HG03457 (cell line): ENCODE results near the gene ZNF764.
"Not testable (repeated sequence)": the region's sequence is repeated elsewhere in the genome, so short reads cannot be mapped to it uniquely, and the experiment has no call there.

Experiments
- ATAC-seq: cut with Tn5 transposase; IDR thresholded peaks from one replicate; pipeline ENCODE4 v1.9.1; 2021; ENCODE audit warnings: moderate number of reproducible peaks; ENCODE audit not compliant: unreplicated experiment

Gene ZNF764

DNA sequence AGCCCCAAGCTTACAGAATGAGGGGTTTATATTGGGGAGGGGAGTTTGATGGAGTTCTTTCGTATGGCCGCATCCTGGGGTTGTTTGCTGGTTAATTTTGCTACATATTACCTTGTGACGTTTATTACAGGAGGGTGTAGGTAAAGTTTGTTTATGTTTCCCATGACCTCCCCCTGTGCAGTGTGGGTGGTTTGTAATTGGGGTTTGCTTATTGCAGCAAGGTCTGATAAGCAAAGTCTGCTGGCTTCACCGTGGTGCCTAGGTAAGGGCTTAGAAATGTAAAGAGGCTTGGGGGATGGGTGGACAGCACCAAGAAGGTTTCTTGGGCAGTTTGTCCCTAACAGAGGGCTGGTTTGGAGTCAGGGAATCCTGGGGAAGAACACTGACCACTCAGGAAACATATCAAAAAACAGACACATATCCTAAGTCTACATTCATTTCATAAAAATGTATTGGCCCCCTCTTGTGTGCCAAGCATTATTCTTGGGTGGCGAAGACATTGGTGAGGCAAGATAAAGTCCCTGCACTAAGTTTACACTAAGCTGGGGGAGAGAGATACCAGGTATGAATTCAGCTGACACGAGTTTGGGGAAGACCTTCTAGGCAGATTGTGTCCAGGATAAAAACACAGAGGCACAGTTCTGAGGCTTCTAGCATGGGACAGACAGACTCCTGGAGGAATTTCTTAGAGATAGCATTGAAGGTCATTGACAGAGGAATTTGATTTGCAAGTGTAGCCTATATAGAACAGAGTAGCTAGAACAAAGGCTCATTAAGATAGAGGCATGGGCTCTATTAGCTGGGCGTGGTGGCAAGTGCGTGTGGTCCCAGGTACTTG, 9.5 kb downstream of the ZNF764 start:
- ATAC-seq: no peak

GRCh38 chr16:30546115-30546514, 12.1 kb downstream of the ZNF764 start:
- ATAC-seq: no peak

- no peak for ATAC-seq
Observed at GRCh38 chr16:30543067-30543466, 15.1 kb downstream of the ZNF764 start.

- ATAC-seq: no peak
Observed at GRCh38 chr16:30541502-30542329, 16.5 kb downstream of the ZNF764 start.

- not testable (repeated sequence) for ATAC-seq
Observed at GRCh38 chr16:30540916-30541464, 17.2 kb downstream of the ZNF764 start.

- not testable (repeated sequence) for ATAC-seq
Observed at GRCh38 chr16:30539986-30540526, 18.1 kb downstream of the ZNF764 start.

GRCh38 chr16:30539000-30539964, 18.9 kb downstream of the ZNF764 start:
- no peak for ATAC-seq

GRCh38 chr16:30536391-30537024, 21.7 kb downstream of the ZNF764 start:
- ATAC-seq: not testable (repeated sequence)

DNA sequence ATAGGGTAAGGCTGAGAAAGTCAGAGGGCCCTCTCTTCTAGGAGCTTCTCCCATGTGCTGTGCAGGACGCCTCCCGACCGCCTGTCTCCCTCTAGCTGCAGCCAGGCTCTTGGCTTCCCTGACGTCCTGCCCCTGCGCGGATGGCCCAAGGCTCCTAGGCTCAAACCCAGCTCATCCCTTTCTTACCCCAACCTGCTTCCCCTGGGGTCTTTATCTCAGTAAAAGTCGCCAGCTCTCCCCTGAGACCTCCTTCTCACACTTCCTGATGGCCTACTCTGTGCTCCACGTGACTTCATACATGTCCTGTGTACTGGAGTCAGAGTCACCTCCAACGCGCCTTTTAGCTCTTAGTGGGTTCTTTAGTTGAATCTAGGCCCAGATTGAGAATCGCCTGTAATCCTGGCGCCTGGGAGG, 22.4 kb downstream of the ZNF764 start:
- ATAC-seq: no peak

DNA sequence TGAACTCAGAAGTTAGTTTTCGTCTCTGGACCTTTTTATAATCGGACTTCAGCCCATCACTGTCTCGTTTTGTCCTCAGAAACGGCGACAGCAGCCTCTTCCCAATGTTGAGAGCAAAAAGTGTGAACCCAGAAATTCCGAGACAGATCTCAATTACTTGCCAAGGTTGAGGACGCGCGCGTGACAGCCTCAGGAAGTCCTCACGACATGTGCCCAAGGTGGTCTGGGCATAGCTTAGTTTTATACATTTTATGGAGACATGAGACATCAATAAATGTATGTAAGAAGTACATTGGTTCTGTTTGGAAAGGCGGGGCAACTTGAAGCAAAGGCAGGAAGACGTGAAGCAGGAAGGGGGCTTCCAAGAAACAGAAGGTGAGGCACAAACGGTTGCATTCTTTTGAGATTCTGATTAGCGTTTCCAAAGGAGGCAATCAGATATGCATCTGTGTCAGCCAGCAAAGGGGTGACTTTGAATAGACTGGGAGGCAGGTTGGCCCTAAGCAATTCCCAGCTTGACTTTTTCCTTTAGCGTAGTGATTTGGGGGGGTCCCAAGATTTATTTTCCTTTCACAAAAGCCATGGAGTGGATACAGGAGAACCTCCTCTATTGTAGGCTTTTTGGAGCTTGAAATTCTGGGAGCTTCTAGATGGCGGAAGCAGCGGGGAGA, 22.9 kb downstream of the ZNF764 start:
- no peak for ATAC-seq

DNA sequence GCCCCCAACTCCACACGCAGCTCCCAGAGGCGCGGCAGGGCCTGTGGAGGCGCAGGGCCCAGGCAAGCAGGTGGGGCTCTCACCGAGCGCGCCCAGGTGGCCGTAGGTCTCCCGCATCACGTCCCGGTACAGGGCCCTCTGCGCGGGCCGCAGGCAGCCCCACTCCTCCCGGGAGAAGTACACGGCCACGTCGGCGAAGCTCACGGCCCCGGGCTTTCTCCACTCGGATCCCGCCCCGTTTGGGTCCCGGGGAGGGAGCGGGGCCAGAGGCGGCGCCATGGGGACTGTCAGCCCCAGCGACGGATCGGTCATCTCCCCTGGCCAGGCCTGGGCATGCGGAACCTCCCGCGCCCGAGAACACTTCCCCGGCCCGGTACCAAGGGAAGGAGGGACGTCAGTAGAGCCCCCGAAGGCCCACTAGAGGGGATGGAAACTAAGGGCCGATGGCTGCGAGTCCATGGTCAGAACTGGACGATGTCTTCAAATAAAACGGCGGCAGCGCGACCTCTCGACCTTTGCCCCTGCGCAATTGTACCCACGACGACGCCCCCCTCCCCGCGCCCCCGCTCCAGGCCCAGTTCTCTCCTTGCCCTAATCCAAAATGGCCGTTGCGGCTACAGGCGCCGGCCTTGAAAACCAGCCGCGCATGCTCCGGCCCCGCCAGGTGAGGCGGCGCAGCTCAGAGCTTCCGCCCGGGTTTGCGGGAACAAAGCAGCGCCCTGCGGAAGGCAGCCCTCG, 23.6 kb downstream of the ZNF764 start, which contains the start of gene ZNF747:
Gene ZNF747, minus strand, starts transcription at position 491 of the 738 bp plus-strand sequence. Its CDS starts 179 bp downstream, at position 312.
- peak; percentile 40 for ATAC-seq

GRCh38 chr16:30533748-30534367, 24.3 kb downstream of the ZNF764 start:
- peak; percentile 9 for ATAC-seq

DNA sequence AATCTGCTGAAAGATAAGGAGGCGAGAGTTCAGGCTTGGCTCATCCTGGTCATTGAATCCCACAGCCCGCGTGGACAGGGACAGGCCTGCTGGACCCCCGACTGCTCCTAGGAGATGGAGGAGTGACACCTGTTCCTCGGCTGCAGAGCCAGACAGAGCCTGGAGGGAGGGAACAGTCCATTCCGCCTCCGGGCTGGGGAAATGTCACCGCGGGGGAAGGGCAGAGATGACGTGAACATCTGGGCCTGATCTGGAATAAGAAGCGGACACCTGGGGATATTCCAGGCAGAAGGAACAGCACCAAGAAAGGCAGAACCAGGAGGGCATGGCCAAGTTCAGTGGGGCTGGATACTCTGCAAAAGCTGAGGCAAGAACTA, 25.0 kb downstream of the ZNF764 start:
- no peak for ATAC-seq

DNA sequence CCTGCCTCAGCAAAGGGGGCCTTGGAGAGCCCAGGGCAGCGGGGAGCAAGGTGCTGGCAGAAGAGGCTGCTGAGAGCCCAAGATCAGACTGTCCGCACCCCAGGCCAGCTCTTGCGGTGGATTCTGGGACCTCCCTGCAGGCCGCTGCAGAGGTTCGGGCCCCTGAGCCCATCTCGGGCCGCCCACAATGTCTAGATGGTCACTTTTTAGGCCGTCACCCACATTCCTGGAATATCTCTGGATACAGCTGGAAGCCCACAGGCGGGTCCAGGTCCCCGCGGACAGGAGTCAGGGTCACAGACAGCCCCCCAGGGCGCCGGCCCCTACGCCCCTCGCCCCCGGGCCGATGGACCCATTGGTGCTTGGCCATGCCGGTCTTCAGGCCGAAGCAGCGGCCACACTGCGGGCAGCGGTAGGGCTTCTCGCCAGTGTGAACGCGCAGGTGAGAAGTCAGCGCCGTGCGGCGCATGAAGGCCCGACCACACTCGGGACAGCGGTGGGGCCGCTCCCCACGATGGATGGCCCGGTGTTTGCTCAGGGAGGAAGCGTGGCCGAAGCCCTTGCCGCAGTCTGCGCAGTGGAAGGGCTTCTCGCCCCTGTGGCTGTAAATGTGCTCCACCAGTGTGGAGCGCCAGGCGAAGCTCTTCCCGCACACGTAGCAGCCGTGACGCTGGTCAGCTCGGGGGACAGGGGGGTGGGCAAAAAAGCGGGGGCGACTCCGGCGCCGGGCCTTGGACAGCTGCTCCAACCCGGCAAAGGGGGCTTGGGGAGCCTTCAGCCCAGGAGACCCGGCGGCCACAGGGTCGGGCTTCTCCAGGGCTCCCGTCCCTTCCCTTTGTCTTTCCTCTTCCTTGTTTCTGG, 25.7 kb downstream of the ZNF764 start:
- no peak for ATAC-seq

GRCh38 chr16:30530163-30531037, 27.8 kb downstream of the ZNF764 start:
- no peak for ATAC-seq
